HG03520 (cell line): ENCODE data around the gene IAPP.
"Not testable (repeated sequence)": the region's sequence is repeated elsewhere in the genome, so short reads cannot be mapped to it uniquely, and the experiment has no call there.

Source experiments
- ATAC-seq: cut with Tn5 transposase; IDR thresholded peaks from one replicate; pipeline ENCODE4 v1.9.1; 2021; ENCODE audit warnings: mild to moderate bottlenecking, moderate library complexity; ENCODE audit not compliant: unreplicated experiment

The IAPP gene

GRCh38 chr12:21372602-21373001 is at the start of gene IAPP:
Gene IAPP (plus strand): TSS chr12:21372902. CDS start chr12:21373352, 450 bp downstream.
- no peak for ATAC-seq

- no peak for ATAC-seq
Observed at GRCh38 chr12:21323736-21324135, 49.0 kb upstream of the IAPP start.

- ATAC-seq: no peak
Observed at GRCh38 chr12:21324551-21324950, 48.2 kb upstream of the IAPP start.

- ATAC-seq: no peak
Observed at GRCh38 chr12:21328578-21328977, 44.1 kb upstream of the IAPP start.

GRCh38 chr12:21330682-21331253 is 41.9 kb upstream of the IAPP start:
- ATAC-seq: no peak

GRCh38 chr12:21334771-21335325 is 37.9 kb upstream of the IAPP start, which contains the start of gene SLCO1A2:
Gene SLCO1A2 (minus strand): TSS chr12:21334917. CDS start chr12:21334647, 270 bp downstream.
- ATAC-seq: no peak

GRCh38 chr12:21336656-21337055 is 36.0 kb upstream of the IAPP start:
- no peak for ATAC-seq

- ATAC-seq: no peak
Observed at GRCh38 chr12:21337453-21337852, 35.2 kb upstream of the IAPP start.

- ATAC-seq: no peak
Observed at GRCh38 chr12:21337959-21338744, 34.5 kb upstream of the IAPP start.

- no peak for ATAC-seq
Observed at GRCh38 chr12:21339921-21340320, 32.8 kb upstream of the IAPP start.

GRCh38 chr12:21340403-21340802 is 32.3 kb upstream of the IAPP start:
- ATAC-seq: no peak

GRCh38 chr12:21341769-21342168 is 30.9 kb upstream of the IAPP start:
- no peak for ATAC-seq

- no peak for ATAC-seq
Observed at GRCh38 chr12:21343636-21344035, 29.1 kb upstream of the IAPP start.

GRCh38 chr12:21346542-21347205 is 26.0 kb upstream of the IAPP start:
- no peak for ATAC-seq

GRCh38 chr12:21350975-21351374 is 21.7 kb upstream of the IAPP start:
- ATAC-seq: no peak

- no peak for ATAC-seq
Observed at GRCh38 chr12:21353487-21353886, 19.2 kb upstream of the IAPP start.

- ATAC-seq: no peak
Observed at GRCh38 chr12:21353948-21354347, 18.8 kb upstream of the IAPP start.

GRCh38 chr12:21354641-21355040 is 18.1 kb upstream of the IAPP start:
- no peak for ATAC-seq

GRCh38 chr12:21360632-21361031 is 12.1 kb upstream of the IAPP start:
- ATAC-seq: not testable (repeated sequence)

GRCh38 chr12:21369141-21369980 is 3.3 kb upstream of the IAPP start:
- no peak for ATAC-seq
